H1 (cell line): ENCODE measurements around the gene SMYD3. TPM values are rescaled to one million over a fixed set of nuclear protein-coding genes. Genes with fewer than 3 reads are reported as not detected.

ENCODE experiments used
- CTCF ChIA-PET: fragments of 300-600 bp; sonication (Branson Sonifier 250); formaldehyde crosslinking; loops from one replicate; lab custom pipeline; 2021; ENCODE audit not compliant: partially characterized antibody; lab: Charles Lee
- POLR2A ChIA-PET: fragments of 300-600 bp; sonication (Branson Sonifier 250); formaldehyde crosslinking; loops from one replicate; lab custom pipeline; 2021; ENCODE audit warnings: inconsistent platforms; ENCODE audit not compliant: partially characterized antibody; lab: Charles Lee
- DNase-seq, 2 experiments: peaks; one replicate each; pipeline versions ENCODE4 v3.0.0 to v3.0.0-alpha.2; 2010 to 2022; ENCODE audit warnings: low spot score in 2 of 2, low read depth in 1 of 2, mixed read lengths in 1 of 2
- FAIRE-seq: peaks from 2 replicates; lab custom pipeline; 2011; peaks lifted over from hg19 to GRCh38; lab: Jason Lieb, UNC
- H2AFZ ChIP-seq: 2 replicates; pipeline ENCODE4 v1.8.1; 2012; ENCODE audit warnings: low read length, inconsistent platforms
- H2AK5ac ChIP-seq: 2 replicates; pipeline ENCODE4 v1.6.1; 2013; ENCODE audit warnings: low read depth, low read length
- H2BK120ac ChIP-seq: replicated peaks from 2 replicates; pipeline ENCODE3; 2013; ENCODE audit warnings: low read depth, low read length, inconsistent platforms
- H2BK12ac ChIP-seq: 2 replicates; pipeline ENCODE4 v1.6.1; 2013; ENCODE audit warnings: low read depth, low read length
- H2BK15ac ChIP-seq: 2 replicates; pipeline ENCODE4 v1.6.1; 2013; ENCODE audit warnings: low read length
- H2BK20ac ChIP-seq: 2 replicates; pipeline ENCODE4 v1.6.1; 2013; ENCODE audit warnings: low read length
- H2BK5ac ChIP-seq: 2 replicates; pipeline ENCODE4 v1.6.1; 2013; ENCODE audit warnings: low read depth, low read length
- H3K14ac ChIP-seq: 2 replicates; pipeline ENCODE4 v1.6.1; 2013; ENCODE audit warnings: inconsistent platforms; ENCODE audit not compliant: insufficient read length
- H3K18ac ChIP-seq: 2 replicates; pipeline ENCODE4 v1.6.1; 2013; ENCODE audit warnings: low read length; ENCODE audit errors: extremely low read depth
- H3K23ac ChIP-seq: 2 replicates; pipeline ENCODE4 v1.6.1; 2013; ENCODE audit warnings: inconsistent platforms; ENCODE audit not compliant: insufficient read length
- H3K23me2 ChIP-seq: 2 replicates; pipeline ENCODE4 v1.6.1; 2013; ENCODE audit warnings: low read depth, low read length
- H3K27ac ChIP-seq: 2 replicates; pipeline ENCODE4 v1.6.1; 2011; ENCODE audit warnings: low read depth, low read length, inconsistent platforms
- H3K27me3 ChIP-seq, 4 experiments: replicated peaks in 1 of 4; 1 replicate in 1 of 4; 2 replicates in 3 of 4; pipeline versions ENCODE4 v1.6.1 to v1.8.1; 2011 to 2013; ENCODE audit warnings: low read length in 3 of 4, mild to moderate bottlenecking in 3 of 4, inconsistent platforms in 2 of 4, mixed read lengths in 2 of 4, moderate library complexity in 1 of 4; ENCODE audit not compliant: control insufficient read depth in 3 of 4, insufficient read depth in 3 of 4; ENCODE audit errors: extremely low read depth in 1 of 4
- H3K36me3 ChIP-seq, 4 experiments: 2 replicates each; pipeline versions ENCODE4 v1.6.1 to v1.8.1; 2011 to 2013; ENCODE audit warnings: mild to moderate bottlenecking in 4 of 4, low read length in 3 of 4, moderate library complexity in 2 of 4, control low read depth in 1 of 4, inconsistent platforms in 1 of 4; ENCODE audit not compliant: insufficient read depth in 4 of 4, control insufficient read depth in 2 of 4
- H3K4ac ChIP-seq: replicated peaks from 2 replicates; pipeline ENCODE3; 2013; ENCODE audit warnings: low read length, low read depth, mixed read lengths, inconsistent platforms; ENCODE audit not compliant: insufficient read length
- H3K4me1 ChIP-seq, 4 experiments: replicated peaks in 1 of 4; 1 replicate in 1 of 4; 2 replicates in 3 of 4; pipeline versions ENCODE4 v1.6.1 to v1.8.1; 2011 to 2013; ENCODE audit warnings: low read length in 3 of 4, inconsistent platforms in 2 of 4, mixed read lengths in 1 of 4; ENCODE audit not compliant: insufficient read depth in 4 of 4, control insufficient read depth in 3 of 4
- H3K4me2 ChIP-seq, 2 experiments: 2 replicates each; pipeline versions ENCODE4 v1.6.1 to v1.8.1; 2011 to 2013; ENCODE audit warnings: low read depth in 2 of 2, low read length in 2 of 2, control low read depth in 1 of 2, inconsistent platforms in 1 of 2, mild to moderate bottlenecking in 1 of 2; ENCODE audit not compliant: insufficient read depth in 1 of 2
- H3K4me3 ChIP-seq, 4 experiments: fragments of 200-600, 300-600 bp in 1 of 4; sonication (generic), shearing (Covaris generic), sonication (Bioruptor Twin) in 1 of 4; 2 replicates each; pipeline versions ENCODE4 v1.5.1 to v1.8.1; 2011 to 2016; ENCODE audit warnings: low read length in 4 of 4, low read depth in 3 of 4, control low read depth in 2 of 4, inconsistent platforms in 2 of 4, mild to moderate bottlenecking in 2 of 4, mixed read lengths in 1 of 4, moderate library complexity in 1 of 4; ENCODE audit not compliant: insufficient read depth in 2 of 4; ENCODE audit errors: extremely low read depth in 1 of 4
- H3K56ac ChIP-seq: replicated peaks from 2 replicates; pipeline ENCODE3; 2013; ENCODE audit warnings: low read depth, mild to moderate bottlenecking, mixed read lengths, low read length, inconsistent platforms; ENCODE audit not compliant: insufficient read length
- H3K79me1 ChIP-seq: 2 replicates; pipeline ENCODE4 v1.6.1; 2013; ENCODE audit warnings: low read depth, low read length, control low read depth
- H3K79me2 ChIP-seq, 2 experiments: 2 replicates each; pipeline versions ENCODE4 v1.6.1 to v1.8.1; 2012 to 2013; ENCODE audit warnings: low read length in 2 of 2, mild to moderate bottlenecking in 2 of 2, inconsistent platforms in 1 of 2; ENCODE audit not compliant: insufficient read depth in 2 of 2, control insufficient read depth in 1 of 2
- H3K9ac ChIP-seq, 4 experiments: replicated peaks in 1 of 4; 1 replicate in 1 of 4; 2 replicates in 3 of 4; pipeline versions ENCODE4 v1.6.1 to v1.8.1; 2011 to 2013; ENCODE audit warnings: low read depth in 3 of 4, low read length in 3 of 4, control low read depth in 2 of 4, mild to moderate bottlenecking in 2 of 4, moderate library complexity in 2 of 4, inconsistent platforms in 1 of 4; ENCODE audit errors: extremely low read depth in 1 of 4
- H3K9me3 ChIP-seq, 2 experiments: 2 replicates each; pipeline versions ENCODE4 v1.6.1 to v1.8.1; 2012 to 2013; ENCODE audit warnings: mild to moderate bottlenecking in 2 of 2, moderate library complexity in 2 of 2, control low read depth in 1 of 2, inconsistent platforms in 1 of 2, low read depth in 1 of 2, low read length in 1 of 2, mixed read lengths in 1 of 2; ENCODE audit not compliant: insufficient read depth in 2 of 2
- H4K20me1 ChIP-seq, 2 experiments: replicated peaks in 1 of 2; 2 replicates each; pipeline versions ENCODE3 to v1.8.1; 2011 to 2013; ENCODE audit warnings: inconsistent platforms in 2 of 2, low read length in 2 of 2, mild to moderate bottlenecking in 1 of 2; ENCODE audit not compliant: insufficient read depth in 2 of 2, control insufficient read depth in 1 of 2
- H4K5ac ChIP-seq: 2 replicates; pipeline ENCODE4 v1.6.1; 2013; ENCODE audit warnings: low read length, low read depth, mixed read lengths, inconsistent platforms; ENCODE audit not compliant: insufficient read length
- H4K8ac ChIP-seq: 2 replicates; pipeline ENCODE4 v1.8.0; 2013; ENCODE audit warnings: mild to moderate bottlenecking, moderate library complexity, low read length, inconsistent platforms; ENCODE audit not compliant: insufficient read depth; ENCODE audit errors: extremely low read depth
- H4K91ac ChIP-seq: replicated peaks from 2 replicates; pipeline ENCODE3; 2013; ENCODE audit warnings: low read length, mixed read lengths, inconsistent platforms; ENCODE audit not compliant: insufficient read length
- BRCA1 ChIP-seq: IDR thresholded peaks from 2 replicates; pipeline ENCODE4 v1.6.1; 2012; ENCODE audit warnings: low read depth, low read length, improper control_type of control experiment
- CBX5 ChIP-seq: fragments of 300-800, 300-1000 bp; sonication (generic); IDR thresholded peaks from 2 replicates; pipeline ENCODE4 v1.7.1; 2016; ENCODE audit warnings: antibody characterized with exemption, low read length, low read depth
- CHD1 ChIP-seq: IDR thresholded peaks from 2 replicates; pipeline ENCODE4 v1.6.1; 2012; ENCODE audit warnings: low read depth, low read length, improper control_type of control experiment
- NRF1 ChIP-seq: IDR thresholded peaks from 2 replicates; pipeline ENCODE4 v1.6.1; 2011; ENCODE audit warnings: mild to moderate bottlenecking, low read depth, low read length, improper control_type of control experiment
- RNF2 ChIP-seq: fragments of 200-900, 300-1000 bp; sonication (generic); IDR thresholded peaks from 2 replicates; pipeline ENCODE4 v1.7.1; 2016; ENCODE audit warnings: borderline replicate concordance, low read depth, mild to moderate bottlenecking, antibody characterized with exemption, low read length; ENCODE audit not compliant: poor library complexity, severe bottlenecking; ENCODE audit errors: missing control alignments
- WGBS, 2 experiments: shearing (Covaris generic) in 1 of 2; methylation state at CpG; one replicate each; pipeline versions ENCODE4 v1.1.6 to v1.1.7; 2013 to 2015; ENCODE audit warnings: low lambda C conversion rate in 2 of 2, mixed read lengths in 2 of 2, inconsistent platforms in 1 of 2, low coverage in 1 of 2, missing lambda C conversion rate in 1 of 2; ENCODE audit not compliant: insufficient replicate concordance in 2 of 2, insufficient coverage in 1 of 2, insufficient read length in 1 of 2; ENCODE audit errors: extremely low coverage in 1 of 2, missing lambda C conversion rate in 1 of 2; 5-methylcytosine and 5-hydroxymethylcytosine counted together
- polyA plus RNA-seq, 7 experiments: library from polyadenylated mRNA; depleted of rRNA in 3 of 7; stranded (reverse) in 5 of 7; unstranded in 2 of 7; fragments of >200 nt in 5 of 7; fragments of 200-250 nt in 2 of 7; gene quantifications; 1 replicate in 5 of 7; 2 replicates in 1 of 7; 4 replicates in 1 of 7; pipeline versions ENCODE4 v1.2.1 to v1.2.3, GENCODE V29; 2011 to 2013; ENCODE audit warnings: missing spikeins in 2 of 7, mixed read lengths in 2 of 7
- total RNA-seq: library from RNA; stranded (reverse); fragmentation: NEBNext Ultra II Directional; extraction: Animal tissue kit (Norgen Biotek cat#: 25700); gene quantifications from 2 replicates; pipeline ENCODE4 v1.2.1, GENCODE V29; 2021

The SMYD3 gene
- total and polyA plus RNA-seq, 2 of the 8 experiments (the other 6 are each of a cell fraction or from before 2014, with no cell fraction given), result 17.3 to 25.4 TPM

GRCh38 chr1:246537887-246538286 lies 30.8 kb upstream of the SMYD3 start:
- Histone ChIP-seq H2BK120ac (no peak overlapping the region), H4K91ac (no peak overlapping the region), H3K4me2 (no peak overlapping the region), H4K5ac (no peak overlapping the region), H3K27ac (no peak overlapping the region), H3K4ac (no peak overlapping the region), H4K8ac (no peak overlapping the region), H3K4me1 (no peaks in the 10 kb centered on the region), H3K23ac (no peak overlapping the region), H3K4me3 (no peak overlapping the region), H2AFZ (no peak overlapping the region), H3K79me1 (no peaks in the 10 kb centered on the region), H4K20me1 (no peaks in the 10 kb centered on the region), H3K9me3 (no peaks in the 10 kb centered on the region), H2BK5ac (no peak overlapping the region), H2BK15ac (no peak overlapping the region), H3K9ac (no peak overlapping the region), H3K27me3 (no peaks in the 10 kb centered on the region), H3K79me2 (no peaks in the 10 kb centered on the region), H3K14ac (no peak overlapping the region), H2BK12ac (no peak overlapping the region), H3K18ac (no peak overlapping the region), H3K23me2 (no peaks in the 10 kb centered on the region), H2AK5ac (no peak overlapping the region), H3K56ac (no peak overlapping the region), H3K36me3 (peaks cover 3 to 16% (median 8%) of the 10 kb centered on the region in 4 experiments; a peak in 6 of 8 replicates), H2BK20ac (no peak overlapping the region)
- no peak for TF ChIP-seq CHD1
- no peak for TF ChIP-seq NRF1
- no peak for TF ChIP-seq CBX5
- no peak for TF ChIP-seq RNF2
- TF ChIP-seq BRCA1, result no peak
- WGBS, 2 experiments, result 70% methylated on average over 3 of the region's 3 CpGs; no CpG with 5 or more reads in 1 of the 2 experiments
- no peak for FAIRE-seq
- ChIA-PET POLR2A (interaction anchor here (1.7 kb wide), 1 partner anchor 12 kb away, joined by 4 read pairs; no protein-coding TSS in a partner anchor), CTCF (interaction anchor here (0.6 to 1.1 kb wide), 2 partner anchors 158 to 354 kb away, joined by 3 to 4 read pairs; no protein-coding TSS in a partner anchor)
- DNase-seq, result no peak
